Activated B cell treated with CpG ODN at 0.5 μM for 24 hours (primary cell): Measurements from ENCODE around the gene ANKRD65. TPM values are rescaled to one million over a fixed set of nuclear protein-coding genes. Genes with fewer than 3 reads are reported as not detected.

ENCODE experiments used
- ATAC-seq: fragments of 200-7000 bp; cut with Tn5 transposase; one replicate; pipeline ENCODE4 v1.10.0; 2021; ENCODE audit warnings: low read depth, mild to moderate bottlenecking, moderate library complexity
- CTCF ChIA-PET: fragments of 350-600 bp; sonication (Branson Sonifier 250); formaldehyde crosslinking; loops from one replicate; lab custom pipeline; 2021; ENCODE audit warnings: antibody characterized with exemption; lab: Charles Lee
- POLR2A ChIA-PET: fragments of 350-600 bp; sonication (Branson Sonifier 250); formaldehyde crosslinking; loops from one replicate; lab custom pipeline; 2021; ENCODE audit warnings: antibody characterized with exemption; lab: Charles Lee
- DNase-seq: peaks from one replicate; pipeline ENCODE4 v3.0.0; 2022
- H3K27ac Mint-ChIP-seq: one replicate; pipeline ENCODE4 v1.8.0; 2020; ENCODE audit warnings: mixed read lengths
- H3K27me3 Mint-ChIP-seq: one replicate; pipeline ENCODE4 v1.8.0; 2021; ENCODE audit warnings: mixed read lengths
- H3K36me3 Mint-ChIP-seq: one replicate; pipeline ENCODE4 v1.8.0; 2021; ENCODE audit warnings: low read depth, mixed read lengths
- H3K4me1 Mint-ChIP-seq: one replicate; pipeline ENCODE4 v1.8.0; 2021; ENCODE audit warnings: mixed read lengths
- H3K4me3 Mint-ChIP-seq: one replicate; pipeline ENCODE4 v1.8.0; 2020; ENCODE audit warnings: mild to moderate bottlenecking, mixed read lengths
- H3K9me3 Mint-ChIP-seq: one replicate; pipeline ENCODE4 v1.8.0; 2020; ENCODE audit warnings: mixed read lengths
- intact Hi-C: fragments of 100-400 bp; cut with micrococcal nuclease; formaldehyde crosslinking; loops from one replicate; pipeline ENCODE4 v1.15.1; 2024
- total RNA-seq: library from RNA; stranded (reverse); gene quantifications from 2 replicates; pipeline ENCODE4 v1.2.3, GENCODE V29; 2022
- TF ChIP-seq, protein P1 (sequence below): fragments of 200-600 bp; IDR thresholded peaks from one replicate; pipeline ENCODE4 v1.8.0; 2022; ENCODE audit warnings: antibody characterized with exemption, mild to moderate bottlenecking

The ANKRD65 gene
- total RNA-seq, 1 donor from 2014 or later, result 0.13 TPM

DNA sequence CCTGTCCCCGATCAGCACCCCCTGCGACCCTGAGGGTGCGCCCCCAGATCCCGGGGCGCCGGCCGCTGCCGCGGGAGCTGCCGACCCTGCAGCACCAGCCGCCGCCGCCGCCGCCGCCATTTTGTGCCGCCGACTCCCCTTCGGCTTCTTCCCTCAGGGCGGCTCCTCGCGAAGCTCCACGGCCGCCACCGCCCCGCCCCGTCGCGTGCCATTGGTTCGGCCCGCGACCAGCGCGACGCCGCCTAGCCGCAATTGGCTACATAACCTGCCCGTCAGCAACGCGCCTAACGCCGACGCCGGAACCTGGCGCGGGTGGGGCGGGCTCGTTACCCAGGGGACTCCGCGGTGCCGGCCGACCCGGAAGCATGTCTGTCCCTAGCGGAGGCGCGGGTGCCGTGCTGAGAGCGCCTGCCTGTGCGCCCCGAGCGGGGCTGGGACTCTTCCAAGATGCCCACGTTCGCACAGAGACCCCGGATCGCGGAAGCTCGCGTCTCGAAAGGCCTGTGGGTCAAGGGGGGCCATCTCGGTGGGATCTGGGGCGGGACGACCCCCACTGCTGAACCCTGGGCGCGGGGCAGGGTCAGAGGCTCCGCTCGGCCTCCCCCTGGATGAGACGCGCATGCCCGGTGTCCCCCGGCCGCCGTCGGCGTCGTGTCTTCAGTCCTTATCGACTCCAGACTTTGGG is 21.7 kb downstream of the ANKRD65 start, which contains the start of gene CCNL2:
Gene CCNL2, minus strand, starts transcription at position 149 of the 685 bp plus-strand sequence. Its CDS starts 29 bp downstream, at position 120.
- H3K4me1 Mint-ChIP-seq, result peaks cover 55% of the 10 kb centered on the region
- no peaks in the 10 kb centered on the region for H3K9me3 Mint-ChIP-seq
- ChIA-PET CTCF (interaction anchor here (1.3 to 1.4 kb wide), 2 partner anchors 8 to 9 kb away, joined by 3 read pairs; no protein-coding TSS in a partner anchor), POLR2A (interaction anchor here (0.8 to 5.6 kb wide), 19 partner anchors 8 to 378 kb away, joined by 3 to 116 read pairs (median 3); partner anchors contain the start of genes ATAD3A, AURKAIP1 and MRPL20)
- H3K4me3 Mint-ChIP-seq, result peak within 1 kb of the TSS; percentile 92
- intact Hi-C loops, result loop anchor here (1.0 kb wide), 4 partner anchors 8 to 91 kb away; partner anchors contain the start of genes ATAD3B, AURKAIP1, MRPL20 and PUSL1
- TF ChIP-seq, protein P1, sequence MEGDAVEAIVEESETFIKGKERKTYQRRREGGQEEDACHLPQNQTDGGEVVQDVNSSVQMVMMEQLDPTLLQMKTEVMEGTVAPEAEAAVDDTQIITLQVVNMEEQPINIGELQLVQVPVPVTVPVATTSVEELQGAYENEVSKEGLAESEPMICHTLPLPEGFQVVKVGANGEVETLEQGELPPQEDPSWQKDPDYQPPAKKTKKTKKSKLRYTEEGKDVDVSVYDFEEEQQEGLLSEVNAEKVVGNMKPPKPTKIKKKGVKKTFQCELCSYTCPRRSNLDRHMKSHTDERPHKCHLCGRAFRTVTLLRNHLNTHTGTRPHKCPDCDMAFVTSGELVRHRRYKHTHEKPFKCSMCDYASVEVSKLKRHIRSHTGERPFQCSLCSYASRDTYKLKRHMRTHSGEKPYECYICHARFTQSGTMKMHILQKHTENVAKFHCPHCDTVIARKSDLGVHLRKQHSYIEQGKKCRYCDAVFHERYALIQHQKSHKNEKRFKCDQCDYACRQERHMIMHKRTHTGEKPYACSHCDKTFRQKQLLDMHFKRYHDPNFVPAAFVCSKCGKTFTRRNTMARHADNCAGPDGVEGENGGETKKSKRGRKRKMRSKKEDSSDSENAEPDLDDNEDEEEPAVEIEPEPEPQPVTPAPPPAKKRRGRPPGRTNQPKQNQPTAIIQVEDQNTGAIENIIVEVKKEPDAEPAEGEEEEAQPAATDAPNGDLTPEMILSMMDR, result no peak
- DNase-seq (peak; percentile 98), ATAC-seq (peak; percentile 96)
- peak within 1 kb of the TSS; percentile 86 for H3K27ac Mint-ChIP-seq
- no peaks in the 10 kb centered on the region for H3K27me3 Mint-ChIP-seq
- peaks cover 73% of the 10 kb centered on the region for H3K36me3 Mint-ChIP-seq

DNA sequence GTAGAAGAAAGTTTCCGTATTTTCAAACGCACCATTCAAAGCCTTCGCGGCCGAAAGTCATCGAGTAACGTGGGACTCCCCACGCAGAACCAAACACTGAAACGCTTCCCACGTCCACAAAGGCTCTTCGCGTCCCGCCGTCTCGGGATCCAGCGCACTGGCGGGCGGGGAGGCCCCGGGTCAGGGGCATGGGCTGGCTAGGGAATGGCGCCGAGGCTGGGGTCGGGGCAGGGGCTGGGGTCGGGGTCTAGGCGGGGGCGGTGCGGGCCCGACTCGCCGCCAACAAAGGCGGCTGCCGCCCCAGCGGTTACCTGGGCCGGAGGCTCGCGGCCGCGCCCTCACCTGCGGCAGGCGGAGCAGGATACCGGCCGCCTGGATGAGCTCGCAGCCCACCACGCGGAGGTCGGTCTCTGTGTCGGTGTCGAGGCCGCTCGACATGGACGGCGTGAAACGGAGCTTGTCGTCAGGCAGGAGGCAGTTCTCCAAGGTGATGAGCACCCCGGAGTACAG is 22.3 kb downstream of the ANKRD65 start:
- Mint-ChIP-seq H3K4me3 (peak overlapping the region; percentile 92), H3K27me3 (no peaks in the 10 kb centered on the region), H3K9me3 (no peaks in the 10 kb centered on the region), H3K27ac (peak overlapping the region; percentile 70), H3K36me3 (peaks cover 76% of the 10 kb centered on the region), H3K4me1 (peaks cover 56% of the 10 kb centered on the region)
- ChIA-PET CTCF (interaction anchor here (1.3 to 1.4 kb wide), 3 partner anchors 9 to 41 kb away, joined by 3 read pairs; no protein-coding TSS in a partner anchor), POLR2A (interaction anchor here (0.8 to 5.6 kb wide), 20 partner anchors 9 to 378 kb away, joined by 3 to 116 read pairs (median 3); partner anchors contain the start of genes ATAD3A, AURKAIP1, MRPL20 and TAS1R3)
- TF ChIP-seq, protein P1, result no peak
- no peak for ATAC-seq
- intact Hi-C loops, result loop anchor here (1.0 kb wide), 4 partner anchors 9 to 90 kb away; partner anchors contain the start of genes ATAD3B, AURKAIP1, MRPL20 and PUSL1
- DNase-seq, result no peak

DNA sequence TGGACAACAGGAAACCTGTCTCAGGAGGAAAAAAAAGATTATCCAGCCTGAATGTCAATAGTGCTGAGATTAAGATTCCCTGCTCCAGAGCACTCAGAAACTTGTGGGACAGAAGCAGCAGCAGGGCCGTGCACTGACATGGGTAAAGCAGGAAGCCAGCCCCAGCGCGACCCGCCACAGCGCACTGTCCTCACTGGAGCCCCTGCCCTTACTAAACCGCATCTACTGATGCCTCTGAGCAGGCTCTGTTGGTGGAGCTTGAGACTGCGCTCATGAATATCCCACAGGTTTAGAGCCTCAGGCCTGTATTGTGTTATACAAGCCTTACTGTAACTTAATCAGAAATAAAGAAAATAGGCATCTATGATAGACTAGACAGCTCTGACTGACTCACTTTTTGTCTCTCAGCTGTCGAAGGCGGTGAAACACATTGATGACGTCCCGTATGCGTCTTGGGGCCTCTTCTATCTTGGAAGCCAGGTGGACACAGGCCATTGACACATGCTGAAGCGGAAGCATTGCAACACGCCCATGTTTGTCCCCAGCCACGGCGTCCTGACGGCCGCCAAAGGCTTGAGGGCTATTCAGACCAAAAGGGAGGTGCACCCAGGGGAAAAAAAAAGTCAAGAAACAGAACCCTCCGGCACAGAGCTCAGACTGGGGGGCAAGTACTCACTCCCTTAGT is 23.1 kb downstream of the ANKRD65 start:
- TF ChIP-seq, protein P1, result no peak
- intact Hi-C loops, result no loop called here
- Mint-ChIP-seq H3K4me1 (peaks cover 52% of the 10 kb centered on the region), H3K36me3 (peaks cover 76% of the 10 kb centered on the region), H3K27me3 (no peaks in the 10 kb centered on the region), H3K9me3 (no peaks in the 10 kb centered on the region), H3K27ac (peak overlapping the region; percentile 70), H3K4me3 (peak overlapping the region; percentile 92)
- ChIA-PET CTCF (interaction anchor here (1.4 kb wide), 2 partner anchors 10 to 42 kb away, joined by 3 read pairs; no protein-coding TSS in a partner anchor), POLR2A (interaction anchor here (0.7 to 5.6 kb wide), 6 partner anchors 10 to 173 kb away, joined by 3 to 116 read pairs (median 4); partner anchors contain the start of genes AURKAIP1, MRPL20 and TAS1R3)
- ATAC-seq (no peak), DNase-seq (no peak)

DNA sequence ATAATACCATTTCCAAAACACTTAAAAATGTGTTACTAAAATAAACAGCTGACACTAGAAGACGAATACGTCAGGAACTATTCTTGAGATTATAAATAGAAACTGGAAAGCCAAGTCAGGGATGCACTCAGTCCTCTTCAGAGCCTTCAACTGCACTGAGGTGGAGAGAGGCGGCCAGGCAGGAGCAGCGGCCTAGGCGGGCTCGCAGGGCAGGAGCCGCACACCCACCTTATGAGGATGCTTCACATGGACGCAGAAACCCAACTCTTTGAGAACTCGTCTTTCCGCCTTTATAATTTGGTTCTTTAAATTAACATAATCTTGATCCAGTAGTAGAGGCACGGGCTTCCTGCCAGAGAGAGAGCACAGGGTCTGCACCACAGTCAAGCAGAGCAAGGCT is 25.9 kb downstream of the ANKRD65 start:
- peaks cover 37% of the 10 kb centered on the region for H3K4me1 Mint-ChIP-seq

More for the DNA sequence above, 25.9 kb downstream of the ANKRD65 start:
- TF ChIP-seq, protein P1, result no peak
- Mint-ChIP-seq H3K4me3 (no peak overlapping the region), H3K9me3 (no peaks in the 10 kb centered on the region), H3K27ac (no peak overlapping the region), H3K36me3 (peaks cover 76% of the 10 kb centered on the region), H3K27me3 (no peaks in the 10 kb centered on the region)
- DNase-seq, result no peak
- POLR2A ChIA-PET, result interaction anchor here (0.7 to 5.6 kb wide), 3 partner anchors 12 to 60 kb away, joined by 5 to 116 read pairs (median 6); partner anchors contain the start of genes AURKAIP1 and MRPL20
- CTCF ChIA-PET, result no interaction called here
- no peak for ATAC-seq
- intact Hi-C loops, result no loop called here
